HG02885 (cell line): ENCODE results near the gene ZNF786.
"Not testable (repeated sequence)": the region's sequence is repeated elsewhere in the genome, so short reads cannot be mapped to it uniquely, and the experiment has no call there.

Experiments used
- ATAC-seq: cut with Tn5 transposase; IDR thresholded peaks from one replicate; pipeline ENCODE4 v1.9.1; 2021; ENCODE audit warnings: mild to moderate bottlenecking; ENCODE audit not compliant: unreplicated experiment, poor library complexity

The ZNF786 gene, protein sequence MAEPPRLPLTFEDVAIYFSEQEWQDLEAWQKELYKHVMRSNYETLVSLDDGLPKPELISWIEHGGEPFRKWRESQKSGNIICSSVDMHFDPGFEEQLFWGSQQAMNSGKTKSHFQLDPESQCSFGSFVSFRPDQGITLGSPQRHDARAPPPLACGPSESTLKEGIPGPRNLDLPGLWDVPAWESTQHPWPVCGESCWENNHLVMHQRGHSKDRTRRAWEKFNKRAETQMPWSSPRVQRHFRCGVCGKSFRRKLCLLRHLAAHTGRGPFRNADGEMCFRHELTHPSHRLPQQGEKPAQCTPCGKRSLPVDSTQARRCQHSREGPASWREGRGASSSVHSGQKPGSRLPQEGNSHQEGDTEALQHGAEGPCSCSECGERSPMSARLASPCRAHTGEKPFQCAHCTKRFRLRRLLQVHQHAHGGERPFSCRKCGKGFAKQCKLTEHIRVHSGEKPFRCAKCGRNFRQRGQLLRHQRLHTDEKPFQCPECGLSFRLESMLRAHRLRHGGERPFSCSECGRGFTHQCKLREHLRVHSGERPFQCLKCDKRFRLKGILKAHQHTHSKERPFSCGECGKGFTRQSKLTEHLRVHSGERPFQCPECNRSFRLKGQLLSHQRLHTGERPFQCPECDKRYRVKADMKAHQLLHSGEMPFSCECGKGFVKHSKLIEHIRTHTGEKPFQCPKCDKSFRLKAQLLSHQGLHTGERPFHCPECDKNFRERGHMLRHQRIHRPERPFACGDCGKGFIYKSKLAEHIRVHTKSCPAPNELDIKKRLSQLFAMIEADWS

DNA sequence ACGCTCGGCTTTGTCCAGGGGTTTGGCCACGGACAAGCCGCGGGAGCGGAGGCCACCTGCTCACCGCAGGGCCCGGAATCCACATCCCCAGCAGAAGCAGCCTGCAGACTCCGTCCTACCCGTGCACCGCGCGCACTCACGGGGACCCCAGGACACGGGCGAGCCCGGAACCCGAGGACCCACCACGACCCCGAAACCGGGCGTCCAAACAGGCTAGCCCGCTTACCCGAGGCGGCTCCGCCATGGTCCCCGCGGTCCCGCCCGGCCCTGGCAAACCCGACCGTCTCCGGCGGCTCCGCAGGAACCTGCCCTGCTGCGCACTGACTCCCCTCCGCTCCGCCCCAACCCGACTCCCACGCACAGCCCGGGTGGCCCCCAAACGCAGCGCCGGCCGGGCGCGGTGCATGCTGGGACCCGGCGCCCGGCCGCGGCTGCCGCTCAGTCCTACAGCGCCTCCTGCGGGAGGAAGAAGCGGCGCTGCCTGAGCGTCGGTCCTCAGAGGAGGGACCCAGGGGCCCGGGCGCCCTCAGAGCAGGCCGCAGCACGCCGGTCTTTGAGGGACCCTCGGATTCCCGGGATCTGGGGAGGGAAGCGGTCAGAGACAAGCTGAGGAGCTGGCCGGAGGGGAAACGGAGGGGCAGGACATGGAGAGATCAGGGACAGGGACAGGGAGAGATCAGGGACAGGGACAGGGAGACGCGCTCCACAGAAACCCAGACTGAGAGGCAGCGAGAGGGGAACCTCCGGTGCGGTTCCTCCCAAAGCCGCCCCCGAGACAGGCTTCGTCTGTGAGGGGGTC lies at the start of gene ZNF786:
TSS of gene ZNF786 (minus strand) at position 322 of the 799 bp plus-strand sequence. CDS start at position 244, 78 bp downstream.
- ATAC-seq = peak; percentile 83

DNA sequence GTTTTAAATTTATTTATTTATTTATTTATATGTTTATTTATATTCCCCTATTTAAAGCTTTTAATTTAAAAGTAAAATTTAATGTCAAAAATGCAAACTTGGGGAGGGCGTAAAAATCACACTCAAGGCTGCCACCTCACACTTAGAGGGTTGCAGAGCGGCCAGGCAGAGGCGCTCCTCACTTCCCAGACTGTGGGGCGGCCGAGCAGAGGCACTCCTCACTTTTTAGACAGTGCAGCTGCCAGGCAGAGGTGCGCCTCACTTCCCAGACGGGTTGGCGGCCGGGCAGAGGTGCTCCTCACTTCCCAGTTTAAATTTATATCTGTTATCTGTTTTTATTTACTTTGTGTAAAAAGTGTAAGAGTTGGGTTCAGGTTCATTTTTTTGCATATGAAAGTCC lies 45.6 kb upstream of the ZNF786 start:
- no peak for ATAC-seq

DNA sequence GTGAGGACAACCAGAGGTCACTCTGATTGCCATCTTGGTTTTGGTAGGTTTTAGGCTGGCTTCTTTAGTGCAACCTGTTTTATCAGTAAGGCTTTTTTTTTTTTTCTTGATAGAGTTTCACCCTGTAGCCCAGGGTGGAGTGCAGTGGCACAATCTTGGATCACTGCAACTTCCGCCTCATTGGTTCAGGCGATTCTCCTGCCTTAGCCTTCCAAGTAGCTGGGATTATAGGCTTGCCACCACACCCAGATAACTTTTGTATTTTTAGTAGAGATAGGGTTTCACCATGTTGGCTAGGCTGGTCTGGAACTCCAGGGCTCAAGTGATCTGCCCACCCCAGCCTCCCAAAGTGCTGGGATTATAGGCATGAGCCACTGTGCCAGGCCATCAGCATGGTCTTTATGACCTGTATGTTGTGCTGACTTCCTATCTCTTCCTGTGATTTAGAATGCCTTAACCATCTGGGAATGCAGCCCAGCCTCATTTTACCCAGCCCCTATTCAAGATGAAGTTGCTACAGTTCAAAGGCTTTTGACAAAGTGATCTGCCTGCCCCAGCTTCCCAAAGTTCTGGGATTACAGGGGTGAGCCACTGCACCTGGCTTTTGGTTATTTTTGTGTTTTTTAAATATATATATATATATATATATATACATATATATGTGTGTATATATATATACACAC lies 42.7 kb upstream of the ZNF786 start:
- no peak for ATAC-seq

DNA sequence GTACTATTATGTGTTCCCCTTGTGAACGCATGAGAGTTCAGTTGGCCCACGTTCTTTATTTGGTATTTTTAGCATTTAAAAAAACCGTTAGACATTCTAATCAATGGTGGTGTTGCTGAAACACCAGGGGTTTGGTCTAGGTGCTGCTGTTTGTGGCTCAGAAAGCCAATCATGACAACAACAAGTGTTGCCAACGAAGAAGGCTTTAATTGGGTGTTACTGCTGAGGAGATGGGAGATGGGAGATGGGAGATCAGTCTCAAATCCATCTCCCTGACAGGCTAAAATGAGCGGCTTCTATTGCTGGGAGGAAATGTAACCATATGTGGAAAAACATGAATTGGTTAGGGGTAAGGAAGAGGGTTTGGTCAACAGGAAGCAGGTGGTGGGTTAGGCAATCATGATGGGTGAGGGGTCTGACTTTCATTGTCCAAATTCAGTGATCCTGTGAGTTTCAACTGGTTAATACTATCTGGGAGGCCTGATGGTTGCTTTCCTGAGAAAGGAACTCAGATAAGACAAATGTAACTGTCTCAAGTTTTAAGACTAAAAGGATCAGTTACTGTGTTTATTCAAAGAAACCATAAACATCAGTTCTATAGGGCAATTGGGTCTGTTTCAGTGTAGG lies 40.2 kb upstream of the ZNF786 start:
- no peak for ATAC-seq

DNA sequence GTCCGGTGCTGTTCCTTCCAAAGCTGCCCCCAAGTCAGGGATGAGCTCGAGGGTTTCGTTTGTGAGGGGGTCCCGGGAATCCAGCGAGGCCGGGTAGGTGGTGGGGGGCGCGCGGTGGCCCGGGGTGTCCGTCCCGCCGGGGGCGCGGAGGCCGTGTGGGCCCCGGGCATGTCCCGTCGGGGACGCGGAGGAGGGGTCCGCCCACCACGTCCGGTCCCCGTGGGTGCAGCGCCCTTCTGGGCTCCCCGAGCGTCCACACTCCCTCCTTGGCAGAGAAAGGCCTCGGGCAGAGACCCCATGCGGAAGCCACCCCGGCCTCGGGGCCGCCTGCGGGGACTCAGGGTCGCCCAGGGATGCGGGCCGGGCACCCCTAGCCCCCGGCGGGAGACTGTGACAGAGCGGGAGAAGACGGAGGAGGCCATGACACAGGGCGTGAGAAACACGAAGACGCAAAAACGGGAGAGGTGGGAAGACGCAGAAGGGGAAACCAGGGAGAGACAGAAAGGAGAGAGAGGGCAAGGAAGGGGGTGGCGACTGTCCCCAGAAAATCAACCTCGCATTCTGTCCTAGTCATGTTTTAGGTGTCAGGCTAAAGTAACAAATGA lies 36.2 kb upstream of the ZNF786 start:
- ATAC-seq = peak; percentile 48

DNA sequence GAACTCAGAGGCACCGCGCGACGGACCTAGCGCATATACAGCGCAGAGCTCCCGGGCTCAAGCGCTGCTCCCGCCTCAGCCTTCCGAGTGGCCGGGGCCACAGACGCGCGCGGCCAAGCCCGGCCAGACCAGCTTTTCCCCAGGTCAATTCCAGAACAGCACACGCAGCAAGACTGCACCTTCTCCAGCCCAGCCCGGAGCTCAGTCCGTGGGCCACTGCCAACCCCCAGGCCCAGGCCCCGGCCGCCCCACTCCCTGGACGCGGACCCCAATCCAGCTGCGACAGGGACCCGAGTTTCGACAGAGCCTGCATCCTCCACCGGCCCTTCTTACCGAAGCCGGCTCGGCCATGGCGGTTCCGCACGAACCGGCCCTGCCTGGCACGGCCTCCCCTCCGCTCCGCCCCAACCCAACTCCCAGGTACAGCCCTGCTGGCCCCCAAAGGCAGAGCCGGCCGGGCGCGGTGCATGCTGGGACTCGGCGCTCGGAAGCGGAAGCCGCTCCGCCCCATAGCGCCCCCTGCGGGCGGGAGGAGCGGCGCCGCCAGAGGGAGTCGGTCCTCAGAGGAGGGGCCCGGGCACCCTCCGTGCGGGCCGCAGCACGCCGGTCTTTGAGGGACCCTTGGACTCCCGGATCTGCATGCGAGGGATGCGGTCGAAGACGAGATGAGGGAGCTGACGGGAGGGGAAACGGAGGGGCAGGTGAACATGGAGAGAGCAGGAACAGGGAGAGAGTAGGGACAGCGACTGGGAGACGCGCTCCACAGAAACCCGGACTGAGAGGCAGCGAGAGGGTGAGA lies 35.5 kb upstream of the ZNF786 start, which contains the start of gene ZNF425:
TSS of gene ZNF425 (minus strand) at position 462 of the 799 bp plus-strand sequence. CDS start at position 351, 111 bp downstream.
- ATAC-seq = peak; percentile 85

DNA sequence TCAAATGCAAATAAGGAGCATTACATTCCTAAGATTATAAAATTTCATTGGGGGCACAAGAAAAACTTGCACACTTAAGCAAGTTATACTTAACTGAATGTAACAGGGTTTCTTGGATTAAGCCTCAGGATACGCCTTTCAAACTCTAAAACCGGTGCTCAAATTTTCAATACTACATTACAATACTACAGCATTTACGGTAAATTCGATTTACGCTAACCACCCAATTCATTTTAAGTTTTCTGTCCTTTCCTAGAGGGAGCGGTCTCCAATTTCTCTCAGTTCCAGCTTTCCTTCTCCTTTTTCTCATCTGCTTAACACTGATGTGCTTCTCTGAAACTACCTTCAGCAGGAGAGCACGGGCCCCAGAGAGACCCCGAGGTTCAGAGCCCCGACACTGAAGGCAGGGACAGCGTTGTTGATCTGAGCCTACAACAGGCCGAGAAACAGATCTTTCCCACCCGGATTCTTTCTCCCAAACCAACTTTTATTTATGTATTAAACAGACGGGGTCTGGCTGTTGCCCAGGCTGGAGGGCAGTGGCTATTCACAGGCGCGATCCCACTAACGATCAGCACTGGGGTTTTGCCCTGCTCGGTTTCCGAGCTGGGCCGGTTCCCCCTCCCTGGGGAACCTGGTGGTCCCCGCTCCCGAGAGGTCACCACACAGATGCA lies 34.8 kb upstream of the ZNF786 start:
- ATAC-seq = no peak

DNA sequence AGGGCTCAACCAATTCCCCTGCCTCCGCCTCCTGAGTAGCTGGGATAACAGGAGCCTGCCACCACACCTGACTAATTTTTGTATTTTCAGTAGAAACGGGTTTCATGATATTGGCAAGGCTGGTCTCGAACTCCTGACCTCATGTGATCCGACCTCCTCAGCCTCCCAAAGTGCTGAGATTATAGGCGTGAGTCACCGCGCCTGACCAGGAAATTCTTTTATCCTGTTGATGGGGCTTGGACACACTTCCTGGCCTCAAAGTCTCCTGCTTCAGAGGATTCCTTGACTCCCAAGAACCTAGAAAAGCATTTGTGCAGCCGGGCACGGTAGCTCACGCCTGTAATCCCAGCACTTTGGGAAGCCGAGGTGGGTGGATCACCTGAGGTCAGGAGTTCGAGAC lies 19.5 kb upstream of the ZNF786 start:
- no peak for ATAC-seq

DNA sequence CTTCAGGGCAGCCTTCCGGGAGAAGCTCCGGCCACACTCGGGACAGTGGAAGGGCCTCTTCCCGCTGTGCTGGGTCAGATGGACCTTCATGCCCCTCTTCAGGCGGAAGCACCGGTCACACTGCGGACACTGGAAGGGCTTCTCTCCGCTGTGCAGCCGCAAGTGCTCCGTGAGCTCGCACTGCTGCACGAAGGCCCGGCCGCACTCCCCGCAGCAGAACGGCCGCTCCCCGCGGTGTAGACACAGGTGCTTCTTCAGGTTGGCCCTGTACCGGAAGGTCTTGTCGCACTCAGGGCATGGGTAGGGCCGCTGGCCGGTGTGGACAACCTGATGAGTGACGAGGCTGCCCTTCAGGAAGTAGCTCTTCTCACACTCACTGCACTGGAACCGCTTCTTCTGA lies 14.2 kb upstream of the ZNF786 start:
- ATAC-seq = no peak

DNA sequence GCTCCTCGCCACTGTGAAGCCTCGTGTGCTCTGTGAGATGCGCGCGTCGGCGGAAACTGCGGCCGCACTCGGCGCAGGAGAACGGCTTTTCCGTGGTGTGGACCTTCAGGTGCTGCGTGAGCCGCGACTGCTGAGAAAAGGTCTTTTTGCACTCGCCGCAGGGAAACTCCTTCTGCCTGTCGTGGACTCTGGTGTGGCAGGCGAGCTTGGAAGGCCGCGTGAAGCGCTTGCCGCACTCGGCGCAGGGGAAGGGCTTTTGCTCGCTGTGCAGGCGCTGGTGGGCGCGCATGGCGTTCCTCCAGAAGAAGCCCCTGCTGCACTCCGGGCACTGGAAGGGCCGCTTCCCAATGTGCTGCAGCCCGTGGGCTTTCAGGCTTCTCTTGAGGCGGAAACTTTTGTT lies 13.7 kb upstream of the ZNF786 start:
- no peak for ATAC-seq

DNA sequence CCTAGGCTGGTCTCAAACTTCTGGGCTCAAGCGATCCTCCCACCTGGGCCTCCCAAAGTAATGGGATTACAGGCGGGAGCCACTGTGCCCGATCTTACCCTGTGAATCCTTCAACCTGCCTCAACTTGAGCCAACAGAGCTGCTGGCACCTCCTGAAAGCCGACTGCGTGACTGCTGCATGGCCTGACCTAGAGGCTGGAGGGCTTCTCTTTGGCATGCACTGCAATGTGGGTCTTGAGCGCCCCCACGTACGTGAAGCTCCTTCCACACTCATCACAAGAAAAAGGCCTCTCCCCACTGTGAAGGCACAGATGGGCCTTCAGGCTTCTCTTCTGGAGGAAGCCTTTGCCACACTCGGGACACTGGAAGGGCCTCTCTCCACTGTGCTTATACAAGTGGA lies 12.9 kb upstream of the ZNF786 start:
- no peak for ATAC-seq

DNA sequence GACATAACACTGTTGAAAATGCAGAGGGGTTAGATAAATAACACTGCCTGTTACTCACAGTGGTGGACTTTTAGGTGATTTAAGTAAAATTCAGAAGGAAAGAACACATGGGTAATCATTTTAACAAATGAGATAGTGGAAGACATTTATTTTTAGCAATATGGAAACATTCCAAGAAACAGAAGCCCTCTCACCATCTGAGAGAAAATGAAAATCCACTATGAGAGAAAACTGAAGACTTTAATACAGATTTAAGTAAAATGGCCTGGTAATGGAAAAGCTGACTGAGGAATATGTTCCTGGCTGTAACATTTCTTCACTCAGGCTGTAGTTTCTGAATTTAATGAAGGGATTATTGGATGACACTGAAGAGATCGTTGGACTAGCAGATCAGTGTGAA lies 12.1 kb upstream of the ZNF786 start:
- no peak for ATAC-seq

DNA sequence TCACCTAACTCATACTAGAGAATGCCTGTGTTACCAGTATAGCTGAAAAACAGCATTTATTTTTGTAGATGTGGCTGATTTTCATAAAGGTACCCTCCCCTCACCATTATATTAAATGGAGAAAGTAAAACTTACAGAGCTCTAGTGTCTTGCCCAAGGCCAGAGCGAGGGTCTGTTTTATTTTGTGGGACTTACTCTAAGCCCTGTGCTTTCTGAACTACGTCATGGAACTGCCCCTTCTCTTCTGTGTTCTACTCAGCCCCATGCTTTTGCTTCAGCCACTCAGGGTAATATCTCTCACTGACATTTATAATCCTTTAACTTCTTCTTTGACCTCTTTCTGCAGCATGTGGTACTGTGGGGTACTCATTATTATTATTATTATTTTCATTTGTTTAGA lies 10.3 kb upstream of the ZNF786 start:
- no peak for ATAC-seq

DNA sequence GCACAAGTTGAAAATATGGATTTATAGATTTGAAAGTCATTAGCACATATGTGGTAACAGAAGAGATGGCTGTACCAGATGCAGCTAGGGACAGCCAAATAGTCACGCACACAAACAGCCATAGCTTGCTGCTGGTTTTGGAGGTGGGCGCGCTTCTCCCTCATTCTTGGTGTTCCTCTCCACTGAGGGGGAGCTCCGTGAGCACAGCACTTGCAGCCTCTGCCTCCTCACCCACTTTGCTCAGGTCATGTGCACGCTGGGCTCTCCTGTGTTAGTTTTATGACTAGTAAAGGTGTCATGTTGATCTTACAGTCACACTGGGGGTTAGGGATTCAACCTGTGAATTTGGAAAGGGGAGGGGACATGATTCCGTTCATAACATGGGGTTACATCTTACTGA lies 8.5 kb upstream of the ZNF786 start:
- no peak for ATAC-seq

DNA sequence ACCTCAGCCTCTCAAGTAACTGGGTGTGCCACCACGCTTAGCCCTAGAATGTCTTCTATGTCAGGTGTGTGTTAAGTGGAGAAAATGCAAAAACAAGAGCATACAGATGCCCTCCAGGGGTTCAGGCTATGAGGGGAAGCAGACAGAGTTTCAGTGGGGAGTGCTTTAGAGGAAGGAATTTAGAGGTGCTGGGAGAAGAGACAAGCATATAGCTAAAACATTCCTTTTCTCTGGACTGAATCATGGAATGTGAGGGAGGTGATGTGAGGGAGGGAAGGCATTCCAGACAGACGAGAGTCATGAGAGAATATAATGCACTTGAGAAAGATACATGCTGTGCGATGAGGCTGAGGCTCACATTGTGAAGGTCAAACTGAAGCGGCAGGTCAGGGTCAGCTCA lies 6.6 kb upstream of the ZNF786 start:
- no peak for ATAC-seq

DNA sequence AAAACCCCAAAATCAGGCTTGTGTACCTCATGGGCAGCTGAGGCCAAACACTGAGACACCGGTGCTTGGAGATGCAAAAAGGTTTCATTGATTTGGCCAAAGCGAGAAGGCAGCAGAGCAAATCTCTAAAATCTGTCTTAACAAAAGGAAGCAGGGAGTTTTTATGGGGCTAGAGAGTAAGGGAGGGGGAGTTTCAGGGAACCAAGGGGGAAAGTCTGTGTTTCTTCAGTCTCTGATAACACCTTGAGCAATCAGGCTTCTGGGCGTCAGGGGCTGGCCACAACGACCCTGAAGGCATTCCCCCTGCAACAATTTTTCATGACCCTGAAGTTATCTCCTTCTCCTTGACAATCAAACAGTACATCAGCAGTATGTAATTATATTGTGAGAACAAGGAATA lies 2.7 kb upstream of the ZNF786 start:
- ATAC-seq = no peak

DNA sequence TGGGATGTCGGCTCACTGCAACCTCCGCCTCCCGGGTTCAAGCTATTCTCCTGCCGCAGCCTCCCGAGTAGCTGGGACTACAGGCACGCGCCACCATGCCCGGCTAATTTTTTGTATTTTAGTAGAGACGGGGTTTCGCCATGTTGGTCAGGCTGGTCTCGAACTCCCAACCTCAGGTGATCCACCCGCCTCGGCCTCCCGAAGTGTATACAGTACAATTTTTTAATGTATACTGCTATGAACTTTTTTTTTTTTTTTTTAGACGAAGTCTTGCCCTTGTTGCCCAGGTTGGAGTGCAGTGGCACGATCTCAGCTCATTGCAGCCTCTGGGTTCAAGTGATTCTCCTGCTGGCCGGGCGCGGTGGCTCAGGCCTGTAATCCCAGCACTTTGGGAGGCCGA lies 1.7 kb upstream of the ZNF786 start:
- not testable (repeated sequence) for ATAC-seq

DNA sequence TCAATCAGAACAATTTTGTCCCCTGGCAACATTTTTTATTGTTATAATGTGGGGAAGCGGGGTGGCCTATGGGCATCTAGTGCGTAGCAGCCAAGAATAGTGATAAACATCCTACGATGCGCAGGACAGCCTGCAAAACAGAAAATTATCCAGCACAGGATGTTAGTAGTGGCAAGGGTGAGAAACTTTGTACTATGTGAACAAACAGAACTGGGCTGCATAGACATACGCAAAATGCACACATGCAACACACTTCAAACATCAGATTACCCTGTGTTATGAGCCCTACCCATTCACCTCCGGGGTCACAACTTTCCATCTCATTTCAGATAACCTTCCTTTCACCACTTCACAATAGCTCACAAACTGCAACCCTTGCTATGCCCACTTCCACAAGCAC lies 3.1 kb downstream of the ZNF786 start:
- no peak for ATAC-seq
